H1 (cell line): Measurements from ENCODE around the gene PLPP4. TPM values are rescaled to one million over a fixed set of nuclear protein-coding genes. Genes with fewer than 3 reads are reported as not detected.

Experiments used
- CHD2 ChIP-seq: IDR thresholded peaks from 2 replicates; pipeline ENCODE4 v1.6.1; 2012; ENCODE audit warnings: low read length, improper control_type of control experiment
- CHD7 ChIP-seq: fragments of 300-600 bp; sonication (generic); IDR thresholded peaks from 2 replicates; pipeline ENCODE4 v1.7.1; 2012; ENCODE audit warnings: low read length, moderate library complexity, mild to moderate bottlenecking, inconsistent platforms; ENCODE audit not compliant: insufficient replicate concordance
- JUN ChIP-seq: IDR thresholded peaks from 2 replicates; pipeline ENCODE4 v1.6.1; 2011; ENCODE audit warnings: low read depth, mild to moderate bottlenecking, improper control_type of control experiment, low read length
- TBP ChIP-seq: IDR thresholded peaks from 2 replicates; pipeline ENCODE4 v1.6.1; 2011; ENCODE audit warnings: low read depth, low read length, improper control_type of control experiment
- TCF12 ChIP-seq: IDR thresholded peaks from 2 replicates; pipeline ENCODE4 v1.6.1; 2011; ENCODE audit warnings: low read depth, mild to moderate bottlenecking, low read length
- USF2 ChIP-seq: IDR thresholded peaks from 2 replicates; pipeline ENCODE4 v1.6.1; 2011; ENCODE audit warnings: low read length, improper control_type of control experiment
- polyA plus RNA-seq, 7 experiments: library from polyadenylated mRNA; depleted of rRNA in 3 of 7; stranded (reverse) in 5 of 7; unstranded in 2 of 7; fragments of >200 nt in 5 of 7; fragments of 200-250 nt in 2 of 7; gene quantifications; 1 replicate in 5 of 7; 2 replicates in 1 of 7; 4 replicates in 1 of 7; pipeline versions ENCODE4 v1.2.1 to v1.2.3, GENCODE V29; 2011 to 2013; ENCODE audit warnings: missing spikeins in 2 of 7, mixed read lengths in 2 of 7
- total RNA-seq: library from RNA; stranded (reverse); fragmentation: NEBNext Ultra II Directional; extraction: Animal tissue kit (Norgen Biotek cat#: 25700); gene quantifications from 2 replicates; pipeline ENCODE4 v1.2.1, GENCODE V29; 2021
- TF ChIP-seq, protein P1 (sequence below), 3 experiments: IDR thresholded peaks; 1 replicate in 2 of 3; 2 replicates in 1 of 3; pipeline versions ENCODE4 v1.5.1 to v1.6.1; 2011; ENCODE audit warnings: low read length in 3 of 3, mild to moderate bottlenecking in 3 of 3, inconsistent platforms in 2 of 3, low read depth in 1 of 3, moderate library complexity in 1 of 3; ENCODE audit not compliant: insufficient read depth in 1 of 3; ENCODE audit errors: control extremely low read depth in 1 of 3

The PLPP4 gene
- total and polyA plus RNA-seq, 2 of the 8 experiments (the other 6 are each of a cell fraction or from before 2014, with no cell fraction given): 0.30 TPM; not detected in 1

GRCh38 chr10:120555842-120556532 lies 99.0 kb downstream of the PLPP4 start (continued):
- TF ChIP-seq CHD7 (peak; percentile 33), USF2 (no peak), CHD2 (no peak), TBP (no peak), TCF12 (0 out of 2 replicates have a peak, but pooled peaks have one; percentile 57), JUN (no peak)
- TF ChIP-seq, protein P1, sequence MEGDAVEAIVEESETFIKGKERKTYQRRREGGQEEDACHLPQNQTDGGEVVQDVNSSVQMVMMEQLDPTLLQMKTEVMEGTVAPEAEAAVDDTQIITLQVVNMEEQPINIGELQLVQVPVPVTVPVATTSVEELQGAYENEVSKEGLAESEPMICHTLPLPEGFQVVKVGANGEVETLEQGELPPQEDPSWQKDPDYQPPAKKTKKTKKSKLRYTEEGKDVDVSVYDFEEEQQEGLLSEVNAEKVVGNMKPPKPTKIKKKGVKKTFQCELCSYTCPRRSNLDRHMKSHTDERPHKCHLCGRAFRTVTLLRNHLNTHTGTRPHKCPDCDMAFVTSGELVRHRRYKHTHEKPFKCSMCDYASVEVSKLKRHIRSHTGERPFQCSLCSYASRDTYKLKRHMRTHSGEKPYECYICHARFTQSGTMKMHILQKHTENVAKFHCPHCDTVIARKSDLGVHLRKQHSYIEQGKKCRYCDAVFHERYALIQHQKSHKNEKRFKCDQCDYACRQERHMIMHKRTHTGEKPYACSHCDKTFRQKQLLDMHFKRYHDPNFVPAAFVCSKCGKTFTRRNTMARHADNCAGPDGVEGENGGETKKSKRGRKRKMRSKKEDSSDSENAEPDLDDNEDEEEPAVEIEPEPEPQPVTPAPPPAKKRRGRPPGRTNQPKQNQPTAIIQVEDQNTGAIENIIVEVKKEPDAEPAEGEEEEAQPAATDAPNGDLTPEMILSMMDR (IDR thresholded peaks at IDR 0.05; ENCODE audit: control extremely low read depth in 1 of 3, insufficient read depth in 1 of 3, low read depth in 1 of 3, low read length in 3 of 3): no peak
